ENCODE data around the gene DOCK3.

Gene DOCK3

DNA sequence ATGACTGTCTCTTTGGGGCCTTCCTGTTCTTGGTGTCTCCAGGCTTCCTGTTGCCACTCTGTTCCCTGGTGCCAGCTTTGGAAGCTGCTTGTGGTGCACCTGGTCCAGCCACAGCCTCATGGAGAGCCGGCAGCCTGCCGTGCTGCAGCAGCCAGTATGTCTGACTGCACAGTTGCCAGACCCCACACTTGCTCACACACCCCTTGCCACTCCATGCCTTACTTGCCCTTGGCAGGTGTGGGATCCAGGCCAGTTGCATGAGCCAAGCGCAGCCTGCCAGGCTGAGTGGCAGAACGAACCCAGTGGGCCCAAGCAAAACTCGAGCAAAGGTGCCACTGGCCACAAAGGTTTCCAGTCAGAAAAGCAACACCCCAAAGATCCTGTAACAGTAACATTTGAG lies 309.2 kb downstream of the DOCK3 start:
- Histone ChIP-seq H3K4me1 (ENCODE audit: control insufficient read depth in 5 of 5, insufficient read depth in 5 of 5, low read length in 5 of 5) (no peaks in the 10 kb centered on the region), H3K9ac (ENCODE audit: low read length in 5 of 5) (no peak overlapping the region), H3K9me3 (ENCODE audit: control insufficient read depth in 5 of 5, low read length in 5 of 5) (peaks cover 0 to under 1% (median 0%) of the 10 kb centered on the region in 5 donors), H3K4me3 (ENCODE audit: low read depth in 1 of 5, low read length in 5 of 5) (no peak overlapping the region), H3K36me3 (ENCODE audit: control insufficient read depth in 5 of 5, insufficient read depth in 5 of 5, low read length in 5 of 5) (no peaks in the 10 kb centered on the region), H3K27me3 (ENCODE audit: control insufficient read depth in 5 of 5, insufficient read depth in 4 of 5, low read length in 5 of 5) (peaks cover 0 to 2% (median 0%) of the 10 kb centered on the region in 5 donors), H3K27ac (ENCODE audit: low read depth, low read length) (no peak overlapping the region)

DNA sequence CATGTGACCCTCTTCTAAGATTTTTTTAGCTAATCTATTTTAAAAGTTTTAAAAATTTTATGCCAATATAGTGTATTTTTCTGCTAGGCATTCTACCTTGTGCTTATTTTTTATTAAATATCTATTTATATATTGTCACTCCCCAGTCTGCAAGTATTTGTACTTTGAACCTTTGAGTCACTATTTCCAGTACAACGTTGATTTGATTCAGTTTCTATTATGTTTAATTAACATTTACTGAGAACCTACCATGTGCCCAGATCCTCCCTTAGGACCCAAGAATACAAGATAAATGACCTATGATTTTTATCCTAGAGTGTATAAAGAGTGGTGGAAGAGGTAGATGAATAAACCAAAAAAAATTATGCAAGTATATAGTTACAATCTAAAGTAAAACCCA lies 311.2 kb downstream of the DOCK3 start:
- Histone ChIP-seq H3K36me3 (ENCODE audit: control insufficient read depth in 5 of 5, insufficient read depth in 5 of 5, low read length in 5 of 5) (no peaks in the 10 kb centered on the region), H3K9ac (ENCODE audit: low read length in 5 of 5) (no peak overlapping the region), H3K4me1 (ENCODE audit: control insufficient read depth in 5 of 5, insufficient read depth in 5 of 5, low read length in 5 of 5) (no peaks in the 10 kb centered on the region), H3K27ac (ENCODE audit: low read depth, low read length) (no peak overlapping the region), H3K4me3 (ENCODE audit: low read depth in 1 of 5, low read length in 5 of 5) (no peak overlapping the region), H3K9me3 (ENCODE audit: control insufficient read depth in 5 of 5, low read length in 5 of 5) (peaks cover 0 to 6% (median 4%) of the 10 kb centered on the region in 5 donors), H3K27me3 (ENCODE audit: control insufficient read depth in 5 of 5, insufficient read depth in 4 of 5, low read length in 5 of 5) (peaks cover 0 to 2% (median 0%) of the 10 kb centered on the region in 5 donors)

DNA sequence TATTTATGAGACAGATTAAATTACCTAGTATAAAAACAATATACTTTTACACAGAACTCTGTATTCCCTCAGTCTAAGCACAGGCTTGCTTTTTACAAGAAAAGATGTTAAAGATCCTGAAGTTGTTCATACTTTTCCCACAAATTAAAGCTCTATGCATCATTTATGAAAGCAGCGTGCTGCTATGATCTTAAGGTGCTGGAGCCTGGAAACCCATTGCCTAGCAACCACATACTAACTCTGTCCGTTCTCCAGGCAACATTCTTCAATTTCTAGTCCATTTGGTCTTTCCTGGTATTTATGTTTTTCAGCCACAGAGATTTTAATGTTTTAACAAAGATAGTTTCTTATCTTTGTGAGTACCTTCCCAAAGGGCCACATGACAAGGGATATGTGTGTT lies 312.0 kb downstream of the DOCK3 start:
- no peaks in the 10 kb centered on the region for H3K36me3 ChIP-seq (ENCODE audit: control insufficient read depth in 5 of 5, insufficient read depth in 5 of 5, low read length in 5 of 5)
- no peak overlapping the region for H3K27ac ChIP-seq (ENCODE audit: low read depth, low read length)
- no peak overlapping the region for H3K9ac ChIP-seq (ENCODE audit: low read length in 5 of 5)
- H3K9me3 ChIP-seq (ENCODE audit: control insufficient read depth in 5 of 5, low read length in 5 of 5): peaks cover 0 to 12% (median 8%) of the 10 kb centered on the region in 5 donors
- no peaks in the 10 kb centered on the region for H3K4me1 ChIP-seq (ENCODE audit: control insufficient read depth in 5 of 5, insufficient read depth in 5 of 5, low read length in 5 of 5)
- H3K27me3 ChIP-seq (ENCODE audit: control insufficient read depth in 5 of 5, insufficient read depth in 4 of 5, low read length in 5 of 5): peaks cover 0 to 2% (median 0%) of the 10 kb centered on the region in 5 donors
- H3K4me3 ChIP-seq (ENCODE audit: low read depth in 1 of 5, low read length in 5 of 5): no peak overlapping the region

DNA sequence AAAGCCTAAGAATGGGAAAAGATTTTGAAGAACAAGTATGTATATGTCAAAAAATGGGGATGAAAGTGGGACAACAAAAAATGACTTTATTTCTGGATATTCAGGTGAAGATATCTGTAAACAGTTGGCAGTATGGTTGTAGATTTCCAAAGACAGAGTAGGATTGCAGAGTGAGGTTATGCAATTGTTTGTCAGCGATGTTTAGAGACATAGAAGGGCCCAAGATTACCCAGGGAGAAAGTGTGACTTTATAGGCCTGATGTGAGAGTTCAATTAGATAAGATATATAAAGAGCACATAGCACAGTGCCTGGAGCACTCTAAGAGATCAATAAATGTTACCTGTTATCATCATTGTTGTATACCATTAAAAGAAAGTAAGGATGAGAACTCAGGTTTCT lies 319.8 kb downstream of the DOCK3 start:
- Histone ChIP-seq H3K27ac (ENCODE audit: low read depth, low read length) (no peak overlapping the region), H3K9ac (ENCODE audit: low read length in 5 of 5) (no peak overlapping the region), H3K27me3 (ENCODE audit: control insufficient read depth in 5 of 5, insufficient read depth in 4 of 5, low read length in 5 of 5) (no peaks in the 10 kb centered on the region), H3K4me3 (ENCODE audit: low read depth in 1 of 5, low read length in 5 of 5) (no peak overlapping the region), H3K9me3 (ENCODE audit: control insufficient read depth in 5 of 5, low read length in 5 of 5) (peaks cover 0 to 17% (median 9%) of the 10 kb centered on the region in 5 donors), H3K4me1 (ENCODE audit: control insufficient read depth in 5 of 5, insufficient read depth in 5 of 5, low read length in 5 of 5) (no peaks in the 10 kb centered on the region), H3K36me3 (ENCODE audit: control insufficient read depth in 5 of 5, insufficient read depth in 5 of 5, low read length in 5 of 5) (no peaks in the 10 kb centered on the region)

DNA sequence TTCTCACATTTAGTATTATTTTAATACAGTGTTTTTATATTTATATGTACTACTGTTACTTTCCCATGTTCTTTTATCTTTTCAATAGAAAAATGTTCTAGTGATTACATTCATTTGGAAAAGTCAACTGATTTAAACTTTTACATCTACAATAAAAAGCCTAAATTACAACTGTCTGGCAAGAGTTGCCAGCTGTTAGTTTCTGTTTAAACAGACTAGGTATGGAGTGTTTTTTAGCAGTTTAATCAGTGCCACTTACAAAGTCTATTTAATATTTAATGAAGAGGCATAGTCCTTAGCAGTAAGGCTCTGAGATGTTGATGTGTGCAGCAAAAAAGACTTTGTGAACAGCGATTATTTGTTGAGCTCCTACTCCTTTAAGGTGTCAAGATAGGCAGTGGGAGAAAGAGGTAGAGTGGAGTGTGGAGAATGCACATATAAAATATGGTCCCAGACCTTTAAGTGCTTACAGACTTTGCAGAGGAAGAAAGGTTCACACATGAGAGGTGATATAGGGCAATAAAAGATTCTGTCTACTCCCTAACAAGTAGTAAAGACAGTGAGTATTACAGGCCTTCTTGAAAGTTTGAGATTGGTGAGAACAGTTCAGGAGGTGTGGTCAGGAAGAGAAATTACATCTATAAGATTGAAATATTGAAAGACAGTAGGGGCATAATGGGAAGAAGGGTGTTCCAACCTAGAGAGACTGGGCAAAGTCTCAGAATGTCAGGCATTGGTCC lies 320.5 kb downstream of the DOCK3 start:
- H3K36me3 ChIP-seq (ENCODE audit: control insufficient read depth in 5 of 5, insufficient read depth in 5 of 5, low read length in 5 of 5): no peaks in the 10 kb centered on the region
- H3K27ac ChIP-seq (ENCODE audit: low read depth, low read length): no peak overlapping the region

DNA sequence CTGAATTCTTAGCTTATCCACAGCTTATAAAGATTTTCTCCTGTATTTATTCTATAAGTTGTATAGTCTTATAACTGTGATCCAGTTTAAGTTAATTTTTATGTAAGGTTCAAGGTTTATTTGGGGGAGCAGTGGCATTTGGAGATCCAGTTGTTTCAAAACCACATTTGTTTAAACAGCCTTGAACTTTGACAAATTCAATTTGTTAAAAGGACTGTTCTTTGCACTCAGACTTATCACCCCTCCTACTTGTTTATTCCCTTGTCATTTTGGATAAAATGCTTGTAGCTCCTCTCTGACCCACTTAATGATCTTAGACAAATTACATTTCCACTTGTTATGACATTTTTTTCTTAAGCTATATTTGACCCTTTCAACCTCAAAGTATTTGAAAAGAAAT lies 327.8 kb downstream of the DOCK3 start:
- H3K27me3 ChIP-seq (ENCODE audit: control insufficient read depth in 5 of 5, insufficient read depth in 4 of 5, low read length in 5 of 5): no peaks in the 10 kb centered on the region
- no peak overlapping the region for H3K27ac ChIP-seq (ENCODE audit: low read depth, low read length)
- H3K9ac ChIP-seq (ENCODE audit: low read length in 5 of 5): no peak overlapping the region
- no peaks in the 10 kb centered on the region for H3K9me3 ChIP-seq (ENCODE audit: control insufficient read depth in 5 of 5, low read length in 5 of 5)
- H3K36me3 ChIP-seq (ENCODE audit: control insufficient read depth in 5 of 5, insufficient read depth in 5 of 5, low read length in 5 of 5): no peaks in the 10 kb centered on the region
- no peak overlapping the region for H3K4me3 ChIP-seq (ENCODE audit: low read depth in 1 of 5, low read length in 5 of 5)
- no peaks in the 10 kb centered on the region for H3K4me1 ChIP-seq (ENCODE audit: control insufficient read depth in 5 of 5, insufficient read depth in 5 of 5, low read length in 5 of 5)

More for the DNA sequence above, 320.5 kb downstream of the DOCK3 start:
- Histone ChIP-seq H3K9ac (ENCODE audit: low read length in 5 of 5) (no peak overlapping the region), H3K4me1 (ENCODE audit: control insufficient read depth in 5 of 5, insufficient read depth in 5 of 5, low read length in 5 of 5) (no peaks in the 10 kb centered on the region), H3K4me3 (ENCODE audit: low read depth in 1 of 5, low read length in 5 of 5) (no peak overlapping the region), H3K27me3 (ENCODE audit: control insufficient read depth in 5 of 5, insufficient read depth in 4 of 5, low read length in 5 of 5) (no peaks in the 10 kb centered on the region), H3K9me3 (ENCODE audit: control insufficient read depth in 5 of 5, low read length in 5 of 5) (peaks cover 0 to 17% (median 9%) of the 10 kb centered on the region in 5 donors)

DNA sequence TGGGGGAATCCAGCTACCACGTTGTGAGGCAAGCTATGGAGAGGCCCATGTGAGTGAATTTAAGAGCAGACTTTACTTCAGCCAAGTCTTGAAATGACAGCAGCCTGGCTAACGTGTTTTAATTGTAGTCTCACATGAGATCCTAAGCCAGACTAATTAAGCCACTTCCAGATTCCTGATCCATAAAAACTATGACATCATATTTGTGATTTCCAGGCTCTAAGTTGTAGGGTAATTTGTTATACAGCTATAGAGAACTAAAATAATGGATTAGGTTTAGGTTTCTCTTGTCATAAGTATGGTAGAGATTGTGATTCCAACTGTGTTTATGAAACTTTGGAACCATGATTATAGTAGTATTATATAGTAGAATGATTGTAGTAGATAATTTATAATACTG lies 329.5 kb downstream of the DOCK3 start:
- Histone ChIP-seq H3K36me3 (ENCODE audit: control insufficient read depth in 5 of 5, insufficient read depth in 5 of 5, low read length in 5 of 5) (no peaks in the 10 kb centered on the region), H3K4me1 (ENCODE audit: control insufficient read depth in 5 of 5, insufficient read depth in 5 of 5, low read length in 5 of 5) (no peaks in the 10 kb centered on the region), H3K4me3 (ENCODE audit: low read depth in 1 of 5, low read length in 5 of 5) (no peak overlapping the region), H3K9me3 (ENCODE audit: control insufficient read depth in 5 of 5, low read length in 5 of 5) (peaks cover 0 to 2% (median 0%) of the 10 kb centered on the region in 5 donors), H3K9ac (ENCODE audit: low read length in 5 of 5) (no peak overlapping the region), H3K27ac (ENCODE audit: low read depth, low read length) (no peak overlapping the region), H3K27me3 (ENCODE audit: control insufficient read depth in 5 of 5, insufficient read depth in 4 of 5, low read length in 5 of 5) (no peaks in the 10 kb centered on the region)

DNA sequence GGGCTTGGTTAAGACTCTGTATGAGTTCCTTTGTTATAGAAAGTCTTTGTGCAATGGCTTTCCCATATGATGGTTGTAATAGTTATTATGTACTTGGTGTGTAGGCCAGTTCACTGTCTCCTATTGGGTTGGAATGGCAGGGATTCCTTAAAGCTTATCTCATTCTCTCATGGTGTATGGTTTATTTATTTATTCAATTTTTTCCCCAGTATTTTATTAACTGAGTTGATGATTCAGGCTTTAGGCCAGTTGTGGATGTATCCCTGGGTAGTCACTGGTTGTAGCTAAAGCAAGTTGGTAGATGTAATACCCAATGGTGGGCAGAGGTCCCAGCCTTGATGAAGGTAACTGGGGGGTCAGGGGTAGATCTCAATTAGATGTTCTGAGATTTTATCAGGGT lies 349.4 kb downstream of the DOCK3 start:
- Histone ChIP-seq H3K9ac (ENCODE audit: low read length in 5 of 5) (no peak overlapping the region), H3K27me3 (ENCODE audit: control insufficient read depth in 5 of 5, insufficient read depth in 4 of 5, low read length in 5 of 5) (no peaks in the 10 kb centered on the region), H3K36me3 (ENCODE audit: control insufficient read depth in 5 of 5, insufficient read depth in 5 of 5, low read length in 5 of 5) (no peaks in the 10 kb centered on the region), H3K27ac (ENCODE audit: low read depth, low read length) (no peak overlapping the region), H3K9me3 (ENCODE audit: control insufficient read depth in 5 of 5, low read length in 5 of 5) (peaks cover 0 to 7% (median 0%) of the 10 kb centered on the region in 5 donors), H3K4me1 (ENCODE audit: control insufficient read depth in 5 of 5, insufficient read depth in 5 of 5, low read length in 5 of 5) (no peaks in the 10 kb centered on the region), H3K4me3 (ENCODE audit: low read depth in 1 of 5, low read length in 5 of 5) (no peak overlapping the region)

DNA sequence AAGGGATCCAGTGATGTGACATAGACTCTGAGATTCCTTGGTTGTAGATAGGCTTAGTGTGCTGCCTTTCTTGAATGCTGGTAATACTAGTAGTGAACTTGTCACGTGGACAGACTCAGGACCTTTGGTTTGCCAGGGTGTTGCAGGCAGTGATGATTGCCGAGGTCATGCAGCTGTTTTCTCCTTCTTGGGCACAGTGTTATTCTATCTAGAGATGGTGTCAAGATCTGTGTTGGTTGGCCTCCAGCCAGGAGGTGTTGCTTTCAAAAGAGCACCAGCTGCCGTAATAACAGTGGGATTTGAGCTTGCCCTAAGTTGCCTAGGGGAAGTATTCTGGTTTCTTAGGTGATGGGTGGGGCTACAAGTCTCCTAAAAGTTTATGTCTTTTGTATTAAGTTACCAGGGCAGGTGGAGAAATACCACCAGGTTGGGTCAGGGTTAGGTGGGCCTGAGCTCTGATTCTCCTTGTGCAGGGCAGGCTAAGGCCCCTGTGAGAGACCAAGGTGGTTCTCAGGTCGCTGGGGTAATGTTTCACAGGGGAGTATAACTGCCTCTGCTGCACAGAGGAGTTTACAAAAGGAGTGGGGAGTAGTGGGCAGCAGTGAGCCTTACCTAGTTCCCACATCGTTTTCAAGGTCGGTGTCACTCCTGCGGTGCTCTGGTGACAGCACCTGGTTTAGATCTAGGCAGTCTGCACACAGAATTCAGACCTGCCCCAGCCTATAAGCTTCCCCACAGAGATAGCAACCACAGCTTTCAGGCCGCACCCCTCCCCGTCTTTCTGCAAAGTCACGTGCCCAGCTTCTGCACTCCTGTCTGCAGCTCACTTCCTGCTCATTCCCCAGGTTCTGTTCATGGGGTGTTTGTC lies 350.3 kb downstream of the DOCK3 start:
- H3K4me3 ChIP-seq (ENCODE audit: low read depth in 1 of 5, low read length in 5 of 5): no peak overlapping the region
- H3K4me1 ChIP-seq (ENCODE audit: control insufficient read depth in 5 of 5, insufficient read depth in 5 of 5, low read length in 5 of 5): no peaks in the 10 kb centered on the region
- no peak overlapping the region for H3K9ac ChIP-seq (ENCODE audit: low read length in 5 of 5)
- H3K36me3 ChIP-seq (ENCODE audit: control insufficient read depth in 5 of 5, insufficient read depth in 5 of 5, low read length in 5 of 5): no peaks in the 10 kb centered on the region
- H3K9me3 ChIP-seq (ENCODE audit: control insufficient read depth in 5 of 5, low read length in 5 of 5): peaks cover 0 to 4% (median 0%) of the 10 kb centered on the region in 5 donors
- no peaks in the 10 kb centered on the region for H3K27me3 ChIP-seq (ENCODE audit: control insufficient read depth in 5 of 5, insufficient read depth in 4 of 5, low read length in 5 of 5)
- H3K27ac ChIP-seq (ENCODE audit: low read depth, low read length): no peak overlapping the region

DNA sequence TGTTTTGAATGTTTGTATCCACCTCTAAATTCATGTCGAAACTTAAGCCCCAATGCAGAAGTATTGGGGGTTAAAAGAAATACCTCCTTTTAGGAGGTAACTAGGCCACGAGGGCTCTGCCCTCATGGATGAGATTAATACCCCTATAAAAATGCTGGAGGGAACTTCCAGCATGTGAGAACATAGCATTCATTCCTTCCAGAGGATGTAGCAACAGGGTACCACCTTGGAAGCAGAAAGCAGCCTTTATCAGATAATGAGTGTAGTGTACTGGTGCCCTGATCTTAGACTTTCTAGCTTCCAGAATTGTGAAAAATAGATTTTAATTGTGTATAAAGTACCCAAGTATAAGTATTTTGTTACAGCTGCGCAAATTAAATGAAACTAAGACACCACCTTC lies 356.9 kb downstream of the DOCK3 start:
- Histone ChIP-seq H3K36me3 (ENCODE audit: control insufficient read depth in 5 of 5, insufficient read depth in 5 of 5, low read length in 5 of 5) (no peaks in the 10 kb centered on the region), H3K4me3 (ENCODE audit: low read depth in 1 of 5, low read length in 5 of 5) (no peak overlapping the region), H3K27me3 (ENCODE audit: control insufficient read depth in 5 of 5, insufficient read depth in 4 of 5, low read length in 5 of 5) (no peaks in the 10 kb centered on the region), H3K27ac (ENCODE audit: low read depth, low read length) (no peak overlapping the region), H3K4me1 (ENCODE audit: control insufficient read depth in 5 of 5, insufficient read depth in 5 of 5, low read length in 5 of 5) (no peaks in the 10 kb centered on the region), H3K9me3 (ENCODE audit: control insufficient read depth in 5 of 5, low read length in 5 of 5) (peaks cover 0 to 3% (median 0%) of the 10 kb centered on the region in 5 donors), H3K9ac (ENCODE audit: low read length in 5 of 5) (no peak overlapping the region)

Measured in subcutaneous abdominal adipose tissue (tissue), 5 donors.